Astrocyte (in vitro differentiated cells and primary cell): ENCODE data around the gene BTLA. TPM values are rescaled to one million over a fixed set of nuclear protein-coding genes. Genes with fewer than 3 reads are reported as not detected.
"Not testable (repeated sequence)": the region's sequence is repeated elsewhere in the genome, so short reads cannot be mapped to it uniquely, and the experiment has no call there.

Experiments
- DNase-seq: peaks from one replicate; pipeline ENCODE4 v3.0.0-alpha.2; 2010; ENCODE audit warnings: low read depth
- FAIRE-seq: peaks from 2 replicates; lab custom pipeline; 2011; peaks lifted over from hg19 to GRCh38; lab: Jason Lieb, UNC
- H2AFZ ChIP-seq: 2 replicates; pipeline ENCODE4 v1.6.0; 2012; ENCODE audit warnings: low read depth, low read length, inconsistent platforms
- H3K27ac ChIP-seq: 2 replicates; pipeline ENCODE4 v1.5.1; 2011; ENCODE audit warnings: low read depth, low read length, inconsistent platforms
- H3K27me3 ChIP-seq: 2 replicates; pipeline ENCODE4 v1.6.0; 2011; ENCODE audit warnings: low read length, inconsistent platforms; ENCODE audit not compliant: insufficient read depth
- H3K36me3 ChIP-seq: 2 replicates; pipeline ENCODE4 v1.5.1; 2011; ENCODE audit warnings: low read length, inconsistent platforms; ENCODE audit not compliant: insufficient read depth
- H3K4me1 ChIP-seq: 2 replicates; pipeline ENCODE4 v1.5.1; 2011; ENCODE audit warnings: low read length, inconsistent platforms; ENCODE audit not compliant: insufficient read depth
- H3K4me2 ChIP-seq: 2 replicates; pipeline ENCODE4 v1.6.0; 2012; ENCODE audit warnings: low read length, inconsistent platforms
- H3K4me3 ChIP-seq: 2 replicates; pipeline ENCODE4 v1.5.1; 2011; ENCODE audit warnings: low read depth, mild to moderate bottlenecking, low read length, inconsistent platforms; ENCODE audit not compliant: insufficient read depth
- H3K79me2 ChIP-seq: 2 replicates; pipeline ENCODE4 v1.6.0; 2012; ENCODE audit warnings: mild to moderate bottlenecking, low read length, inconsistent platforms; ENCODE audit not compliant: insufficient read depth
- H3K9ac ChIP-seq: 2 replicates; pipeline ENCODE4 v1.6.0; 2012; ENCODE audit warnings: mild to moderate bottlenecking, low read length, inconsistent platforms
- H3K9me3 ChIP-seq: 2 replicates; pipeline ENCODE4 v1.5.1; 2012; ENCODE audit warnings: low read depth, mild to moderate bottlenecking, low read length, inconsistent platforms; ENCODE audit not compliant: insufficient read depth
- H4K20me1 ChIP-seq: 2 replicates; pipeline ENCODE4 v1.6.0; 2012; ENCODE audit warnings: low read length, inconsistent platforms; ENCODE audit not compliant: insufficient read depth
- H3K27ac Mint-ChIP-seq: one replicate; pipeline ENCODE4 v1.8.0; 2021; ENCODE audit warnings: mild to moderate bottlenecking, mixed read lengths; ENCODE audit not compliant: unreplicated experiment
- H3K27me3 Mint-ChIP-seq: one replicate; pipeline ENCODE4 v1.8.0; 2021; ENCODE audit warnings: low read depth, mixed read lengths; ENCODE audit not compliant: unreplicated experiment
- H3K36me3 Mint-ChIP-seq: one replicate; pipeline ENCODE4 v1.8.0; 2021; ENCODE audit warnings: low read depth, mixed read lengths; ENCODE audit not compliant: unreplicated experiment
- H3K4me1 Mint-ChIP-seq: one replicate; pipeline ENCODE4 v1.8.0; 2021; ENCODE audit warnings: low read depth, mixed read lengths; ENCODE audit not compliant: unreplicated experiment
- H3K4me3 Mint-ChIP-seq: one replicate; pipeline ENCODE4 v1.8.0; 2021; ENCODE audit warnings: mild to moderate bottlenecking, moderate library complexity, mixed read lengths; ENCODE audit not compliant: unreplicated experiment
- H3K9me3 Mint-ChIP-seq: one replicate; pipeline ENCODE4 v1.8.0; 2021; ENCODE audit warnings: mild to moderate bottlenecking, mixed read lengths; ENCODE audit not compliant: unreplicated experiment
- CTCF ChIP-seq: IDR thresholded peaks from 2 replicates; pipeline ENCODE4 v1.5.1; 2011; ENCODE audit warnings: low read depth, mild to moderate bottlenecking, inconsistent platforms, low read length, moderate library complexity; ENCODE audit not compliant: insufficient read depth
- EZH2 ChIP-seq: IDR thresholded peaks from 2 replicates; pipeline ENCODE4 v1.6.1; 2012; ENCODE audit warnings: mild to moderate bottlenecking, low read length, inconsistent platforms; ENCODE audit not compliant: insufficient read depth
- total RNA-seq: library from RNA; stranded (reverse); gene quantifications from 2 replicates; pipeline ENCODE4 v1.2.1, GENCODE V29; 2021

BTLA gene
- total RNA-seq, 1 donor from 2014 or later, result not detected

GRCh38 chr3:112418526-112418925, 80.7 kb downstream of the BTLA start:
- H3K4me3 Mint-ChIP-seq, H3K4me1 ChIP-seq, H2AFZ ChIP-seq, H3K4me1 Mint-ChIP-seq, DNase-seq, H3K9ac ChIP-seq, H4K20me1 ChIP-seq, FAIRE-seq, H3K27ac ChIP-seq, H3K36me3 ChIP-seq, H3K9me3 Mint-ChIP-seq, H3K9me3 ChIP-seq, H3K27ac Mint-ChIP-seq, H3K79me2 ChIP-seq, H3K4me2 ChIP-seq, H3K36me3 Mint-ChIP-seq, H3K27me3 Mint-ChIP-seq, H3K4me3 ChIP-seq, H3K27me3 ChIP-seq: not testable (repeated sequence)

- H3K27me3 Mint-ChIP-seq, result peaks cover 3% of the 10 kb centered on the region
- Histone ChIP-seq H3K4me1 (no peaks in the 10 kb centered on the region), H3K79me2 (no peaks in the 10 kb centered on the region), H3K27me3 (no peaks in the 10 kb centered on the region), H3K9me3 (no peaks in the 10 kb centered on the region), H3K36me3 (no peaks in the 10 kb centered on the region), H3K4me2 (no peak overlapping the region), H3K27ac (no peak overlapping the region), H3K9ac (no peak overlapping the region), H3K4me3 (no peak overlapping the region), H2AFZ (no peak overlapping the region), H4K20me1 (no peaks in the 10 kb centered on the region)
- no peak overlapping the region for H3K4me3 Mint-ChIP-seq
- peaks cover 5% of the 10 kb centered on the region for H3K9me3 Mint-ChIP-seq
- no peak overlapping the region for H3K27ac Mint-ChIP-seq
- H3K4me1 Mint-ChIP-seq, result no peaks in the 10 kb centered on the region
- FAIRE-seq (no peak), DNase-seq (no peak)
- H3K36me3 Mint-ChIP-seq, result no peaks in the 10 kb centered on the region
- TF ChIP-seq CTCF (no peak), EZH2 (no peak)
Measured at GRCh38 chr3:112417696-112418318, 81.5 kb downstream of the BTLA start.

GRCh38 chr3:112416391-112417212, 82.7 kb downstream of the BTLA start:
- Histone ChIP-seq H4K20me1 (no peaks in the 10 kb centered on the region), H3K27me3 (no peaks in the 10 kb centered on the region), H3K27ac (no peak overlapping the region), H3K4me3 (no peak overlapping the region), H3K9me3 (no peaks in the 10 kb centered on the region), H2AFZ (no peak overlapping the region), H3K36me3 (no peaks in the 10 kb centered on the region), H3K4me1 (no peaks in the 10 kb centered on the region), H3K79me2 (no peaks in the 10 kb centered on the region), H3K4me2 (no peak overlapping the region), H3K9ac (no peak overlapping the region)
- peaks cover 3% of the 10 kb centered on the region for H3K27me3 Mint-ChIP-seq
- no peak overlapping the region for H3K4me3 Mint-ChIP-seq
- H3K27ac Mint-ChIP-seq, result no peak overlapping the region
- H3K4me1 Mint-ChIP-seq, result peaks cover 2% of the 10 kb centered on the region
- peaks cover 5% of the 10 kb centered on the region for H3K9me3 Mint-ChIP-seq
- TF ChIP-seq EZH2 (no peak), CTCF (no peak)
- no peak for FAIRE-seq
- no peaks in the 10 kb centered on the region for H3K36me3 Mint-ChIP-seq
- no peak for DNase-seq
